Coronary artery (tissue), 2 donors: ENCODE results near the gene JOSD2.

Source experiments
- DNase-seq: peaks from one replicate; pipeline ENCODE4 v3.0.0-alpha.2; 2017; ENCODE audit warnings: low spot score
- H3K27ac ChIP-seq, 2 donors: fragments of 200-600 bp; sonication (generic); one replicate each; pipeline ENCODE4 v1.5.1; 2016 to 2019
- H3K4me3 ChIP-seq: fragments of 200-600 bp; sonication (generic); 2 replicates; pipeline ENCODE4 v1.5.1; 2016; ENCODE audit warnings: mild to moderate bottlenecking, moderate library complexity
- CTCF ChIP-seq: fragments of 200-600 bp; sonication (generic); IDR thresholded peaks from one replicate; pipeline ENCODE4 v1.5.1; 2019; ENCODE audit warnings: antibody characterized with exemption

Gene JOSD2

DNA sequence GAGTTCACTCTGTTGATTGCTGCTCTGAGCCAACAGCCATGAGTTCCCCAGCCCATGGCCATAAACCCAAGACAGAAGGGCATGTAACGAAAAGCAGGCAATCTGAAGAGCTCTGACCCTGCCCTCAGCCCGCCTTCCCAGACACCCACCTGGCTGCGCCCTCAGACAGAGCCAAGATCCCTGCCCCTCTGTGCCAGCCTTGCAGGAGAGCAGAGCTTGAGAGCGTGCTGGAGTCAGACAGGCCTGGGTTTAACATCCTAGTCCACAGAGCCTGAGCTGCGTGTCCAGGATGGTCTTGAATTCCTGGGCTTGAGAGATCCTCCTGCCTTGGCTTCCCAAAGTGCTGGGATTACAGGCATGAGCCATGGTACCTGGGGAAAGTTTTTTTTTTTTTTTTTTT is 53.7 kb downstream of the JOSD2 start:
- Histone ChIP-seq H3K4me3 (no peak overlapping the region), H3K27ac (no peak overlapping the region)
- DNase-seq, result no peak
- no peak for TF ChIP-seq CTCF
